ENCODE measurements around the gene ATP6V0A1.
"Not testable (repeated sequence)": the region's sequence is repeated elsewhere in the genome, so short reads cannot be mapped to it uniquely, and the experiment has no call there.

ATP6V0A1 gene

GRCh38 chr17:42438600-42439567, 19.8 kb upstream of the ATP6V0A1 start:
- no peak for DNase-seq (ENCODE audit: low spot score)

- no peak for DNase-seq (ENCODE audit: low spot score)
These were observed 17.1 kb upstream of the ATP6V0A1 start for GRCh38 chr17:42441371-42442195.

GRCh38 chr17:42442196-42442565, 16.5 kb upstream of the ATP6V0A1 start:
- DNase-seq (ENCODE audit: low spot score), result no peak

GRCh38 chr17:42449176-42449575, 9.5 kb upstream of the ATP6V0A1 start:
- not testable (repeated sequence) for DNase-seq (ENCODE audit: low spot score)

GRCh38 chr17:42449838-42450237, 8.8 kb upstream of the ATP6V0A1 start:
- not testable (repeated sequence) for DNase-seq (ENCODE audit: low spot score)

GRCh38 chr17:42451270-42451669, 7.4 kb upstream of the ATP6V0A1 start:
- DNase-seq (ENCODE audit: low spot score), result not testable (repeated sequence)

GRCh38 chr17:42453439-42453838, 5.2 kb upstream of the ATP6V0A1 start:
- DNase-seq (ENCODE audit: low spot score), result no peak

- not testable (repeated sequence) for DNase-seq (ENCODE audit: low spot score)
These were observed 3.7 kb upstream of the ATP6V0A1 start for GRCh38 chr17:42454987-42455386.

- no peak for DNase-seq (ENCODE audit: low spot score)
These were observed 2.2 kb upstream of the ATP6V0A1 start for GRCh38 chr17:42456223-42457106.

GRCh38 chr17:42457107-42457792, 1.4 kb upstream of the ATP6V0A1 start:
- no peak for DNase-seq (ENCODE audit: low spot score)

GRCh38 chr17:42459256-42459800, 650 bp downstream of the ATP6V0A1 start:
- DNase-seq (ENCODE audit: low spot score), result no peak

- no peak for DNase-seq (ENCODE audit: low spot score)
These were observed 1.2 kb downstream of the ATP6V0A1 start for GRCh38 chr17:42459801-42460281.

- no peak for DNase-seq (ENCODE audit: low spot score)
These were observed 1.7 kb downstream of the ATP6V0A1 start for GRCh38 chr17:42460371-42460770.

- no peak for DNase-seq (ENCODE audit: low spot score)
These were observed 5.3 kb downstream of the ATP6V0A1 start for GRCh38 chr17:42463976-42464400.

- no peak for DNase-seq (ENCODE audit: low spot score)
These were observed 9.2 kb downstream of the ATP6V0A1 start for GRCh38 chr17:42467889-42468288.

- DNase-seq (ENCODE audit: low spot score), result no peak
These were observed 14.2 kb downstream of the ATP6V0A1 start for GRCh38 chr17:42472709-42473521.

- DNase-seq (ENCODE audit: low spot score), result no peak
These were observed 15.6 kb downstream of the ATP6V0A1 start for GRCh38 chr17:42474276-42474675.

GRCh38 chr17:42475121-42475520, 16.4 kb downstream of the ATP6V0A1 start:
- DNase-seq (ENCODE audit: low spot score), result no peak

GRCh38 chr17:42475835-42476234, 17.2 kb downstream of the ATP6V0A1 start:
- DNase-seq (ENCODE audit: low spot score), result no peak

GRCh38 chr17:42476411-42476810, 17.7 kb downstream of the ATP6V0A1 start:
- no peak for DNase-seq (ENCODE audit: low spot score)

Measured in left forelimb (tissue), 1 donor.